SK-N-MC (cell line): Measurements from ENCODE around the gene RGS6.

Experiments
- EZH2 ChIP-seq: fragments of 200-600 bp; sonication (generic); IDR thresholded peaks from one replicate; pipeline ENCODE4 v1.6.1; 2017; ENCODE audit warnings: antibody characterized with exemption
- FOXP2 ChIP-seq: optimal IDR thresholded peaks from 2 replicates; pipeline ENCODE3; 2011; ENCODE audit warnings: mild to moderate bottlenecking, moderate library complexity; ENCODE audit not compliant: insufficient read depth; ENCODE audit errors: extremely low read length, control extremely low read depth
- POLR2AphosphoS5 ChIP-seq: IDR thresholded peaks from 2 replicates; pipeline ENCODE4 v1.6.1; 2012; ENCODE audit warnings: mild to moderate bottlenecking, low read depth, low read length, borderline replicate concordance

GRCh38 chr14:72416892-72417291 is 484.7 kb downstream of the RGS6 start:
- no peak for TF ChIP-seq POLR2AphosphoS5
- TF ChIP-seq EZH2: no peak
- no peak for TF ChIP-seq FOXP2
